RWPE1 (cell line): ENCODE data around the gene FAM186B.

Source experiments
- CTCF ChIA-PET: fragments of 350-600 bp; sonication (Branson Sonifier 250); formaldehyde crosslinking; extraction: SDS; loops from one replicate; lab custom pipeline; 2021; lab: Yijun Ruan, JAX
- POLR2A ChIA-PET: fragments of 400-600 bp; formaldehyde crosslinking; extraction: SDS; loops from one replicate; lab custom pipeline; 2020; ENCODE audit warnings: antibody characterized with exemption; ENCODE audit not compliant: low non-redundant PET; lab: Yijun Ruan, JAX
- DNase-seq: peaks from one replicate; pipeline ENCODE4 v3.0.0; 2012; ENCODE audit warnings: low spot score
- H3K27ac ChIP-seq: fragments of 450-650 bp; 2 replicates; pipeline ENCODE4 v1.5.1; 2017
- TF ChIP-seq, protein P1 (sequence below): fragments of 450-650 bp; conservative IDR thresholded peaks from 2 replicates; pipeline ENCODE4 v1.5.1; 2017; ENCODE audit warnings: low read depth, mild to moderate bottlenecking

Gene FAM186B

DNA sequence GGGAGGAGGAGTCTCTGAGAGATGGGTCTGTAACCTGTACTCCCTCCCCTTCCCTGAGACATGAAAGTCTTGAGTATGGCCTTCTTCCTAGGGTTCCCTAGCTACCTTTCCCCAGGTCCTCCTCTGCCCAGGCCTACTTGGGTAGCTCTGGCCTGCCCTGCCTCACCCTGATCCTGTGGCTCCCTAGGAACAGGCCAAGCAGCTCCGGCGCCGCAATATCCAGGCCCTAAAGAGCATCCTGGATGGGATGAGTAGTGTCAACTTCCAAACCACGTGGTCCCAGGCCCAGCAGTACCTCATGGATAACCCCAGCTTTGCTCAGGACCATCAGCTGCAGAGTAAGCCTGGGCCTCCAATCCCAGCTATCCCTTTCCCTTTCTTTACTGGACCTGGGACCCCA, 30.2 kb upstream of the FAM186B start:
- TF ChIP-seq, protein P1, sequence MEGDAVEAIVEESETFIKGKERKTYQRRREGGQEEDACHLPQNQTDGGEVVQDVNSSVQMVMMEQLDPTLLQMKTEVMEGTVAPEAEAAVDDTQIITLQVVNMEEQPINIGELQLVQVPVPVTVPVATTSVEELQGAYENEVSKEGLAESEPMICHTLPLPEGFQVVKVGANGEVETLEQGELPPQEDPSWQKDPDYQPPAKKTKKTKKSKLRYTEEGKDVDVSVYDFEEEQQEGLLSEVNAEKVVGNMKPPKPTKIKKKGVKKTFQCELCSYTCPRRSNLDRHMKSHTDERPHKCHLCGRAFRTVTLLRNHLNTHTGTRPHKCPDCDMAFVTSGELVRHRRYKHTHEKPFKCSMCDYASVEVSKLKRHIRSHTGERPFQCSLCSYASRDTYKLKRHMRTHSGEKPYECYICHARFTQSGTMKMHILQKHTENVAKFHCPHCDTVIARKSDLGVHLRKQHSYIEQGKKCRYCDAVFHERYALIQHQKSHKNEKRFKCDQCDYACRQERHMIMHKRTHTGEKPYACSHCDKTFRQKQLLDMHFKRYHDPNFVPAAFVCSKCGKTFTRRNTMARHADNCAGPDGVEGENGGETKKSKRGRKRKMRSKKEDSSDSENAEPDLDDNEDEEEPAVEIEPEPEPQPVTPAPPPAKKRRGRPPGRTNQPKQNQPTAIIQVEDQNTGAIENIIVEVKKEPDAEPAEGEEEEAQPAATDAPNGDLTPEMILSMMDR: no peak
- CTCF ChIA-PET: interaction anchor here (0.6 to 1.7 kb wide), 3 partner anchors 12 to 143 kb away, joined by 3 to 5 read pairs (median 3); partner anchors contain the start of gene PRPF40B
- POLR2A ChIA-PET: no interaction called here
- DNase-seq: no peak
- H3K27ac ChIP-seq: no peak overlapping the region

- POLR2A ChIA-PET: no interaction called here
- H3K27ac ChIP-seq: peak overlapping the region; percentile 2; the same call in 1 of the 2 replicates
- TF ChIP-seq, protein P1: no peak
- CTCF ChIA-PET: interaction anchor here (0.6 to 1.2 kb wide), 2 partner anchors 45 to 144 kb away, joined by 3 read pairs; no protein-coding TSS in a partner anchor
- no peak for DNase-seq
These were observed 29.6 kb upstream of the FAM186B start for GRCh38 chr12:49635036-49635435.

DNA sequence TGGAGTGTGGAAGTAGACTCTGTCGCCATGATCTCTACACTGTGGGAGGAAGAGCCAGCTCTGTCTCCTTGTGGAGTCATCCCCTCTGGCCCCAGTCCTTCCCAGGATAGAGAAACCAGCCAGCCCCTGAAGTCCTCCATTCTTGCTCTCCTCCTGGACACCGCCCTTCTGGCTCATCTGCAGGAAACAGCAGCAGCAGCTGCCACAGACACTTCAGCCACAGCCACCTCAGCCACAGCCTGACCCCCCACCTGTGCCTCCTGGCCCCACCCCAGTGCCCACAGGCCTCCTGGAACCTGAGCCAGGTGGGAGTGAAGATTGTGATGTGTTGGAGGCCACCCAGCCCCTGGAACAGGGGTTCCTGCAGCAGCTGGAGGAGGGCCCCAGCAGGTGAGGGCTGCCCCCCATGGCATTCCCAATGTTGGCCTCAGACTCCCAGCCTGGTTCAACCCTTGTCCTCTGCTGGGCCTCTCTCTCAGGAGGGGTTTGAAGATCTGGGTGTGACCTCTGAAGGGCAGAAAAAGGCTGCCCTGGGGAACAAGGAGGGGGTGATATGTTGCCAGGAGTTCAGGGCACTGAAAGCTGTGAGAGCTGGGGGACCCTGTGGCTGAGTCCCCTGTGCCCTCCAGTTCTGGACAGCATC, 28.4 kb upstream of the FAM186B start:
- CTCF ChIA-PET: interaction anchor here (0.6 kb wide), 1 partner anchor 26 kb away, joined by 7 read pairs; no protein-coding TSS in a partner anchor
- no peak for DNase-seq
- POLR2A ChIA-PET: no interaction called here
- TF ChIP-seq, protein P1: no peak
- peak overlapping the region; percentile 15; the same call in 1 of the 2 replicates for H3K27ac ChIP-seq

DNA sequence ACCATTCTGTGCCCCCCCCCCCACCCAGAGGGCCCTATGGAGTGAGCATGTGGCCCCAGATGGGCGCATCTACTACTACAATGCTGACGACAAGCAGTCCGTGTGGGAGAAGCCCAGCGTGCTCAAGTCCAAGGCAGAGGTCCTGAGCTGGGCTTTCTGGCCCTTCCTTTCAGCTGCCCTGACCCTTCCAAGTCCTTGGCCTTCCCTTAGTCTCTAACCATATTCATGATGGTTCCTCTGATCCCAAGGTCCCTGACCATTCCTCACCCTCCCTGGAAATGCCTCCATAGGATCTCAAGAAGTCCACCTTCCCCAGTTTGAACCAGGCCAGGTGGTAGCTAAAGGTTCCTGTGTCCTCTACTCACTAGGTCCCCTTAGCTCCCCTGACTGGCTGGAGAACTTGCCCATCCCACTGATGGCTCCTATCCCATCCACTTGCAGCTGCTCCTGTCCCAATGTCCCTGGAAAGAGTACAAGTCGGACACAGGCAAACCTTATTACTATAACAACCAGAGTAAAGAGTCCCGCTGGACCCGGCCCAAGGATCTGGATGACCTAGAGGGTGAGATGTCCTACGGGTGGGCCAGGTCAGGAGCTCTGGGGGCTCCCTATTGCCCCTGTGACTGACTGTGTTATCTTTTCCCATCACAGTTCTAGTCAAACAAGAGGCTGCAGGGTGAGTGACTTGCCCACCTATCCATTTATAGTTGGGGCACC, 27.7 kb upstream of the FAM186B start:
- ChIA-PET POLR2A (no interaction called here), CTCF (no interaction called here)
- no peak for DNase-seq
- TF ChIP-seq, protein P1: no peak
- peak overlapping the region; percentile 15; the same call in 1 of the 2 replicates for H3K27ac ChIP-seq

DNA sequence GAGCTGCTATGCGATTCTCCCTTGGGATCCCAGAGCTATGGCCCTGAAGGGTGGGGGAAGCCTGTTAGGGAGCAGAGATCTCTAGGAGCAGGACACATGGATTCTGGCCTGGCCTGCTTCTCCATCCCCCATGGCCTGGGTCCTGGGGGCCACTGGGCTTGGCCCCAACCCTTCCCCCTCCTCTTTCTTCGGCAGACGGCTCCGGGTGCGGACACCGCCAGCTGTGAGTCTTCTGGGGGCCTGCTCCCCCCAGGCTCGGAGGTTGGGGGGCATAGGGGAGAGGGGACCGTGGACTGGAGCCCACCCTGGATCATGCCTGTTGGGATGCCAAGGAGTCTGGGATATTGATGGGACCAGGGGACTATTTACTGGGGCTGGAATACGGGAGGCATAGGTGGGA, 27.0 kb upstream of the FAM186B start:
- TF ChIP-seq, protein P1: no peak
- ChIA-PET POLR2A (no interaction called here), CTCF (no interaction called here)
- no peak for DNase-seq
- H3K27ac ChIP-seq: no peak overlapping the region

DNA sequence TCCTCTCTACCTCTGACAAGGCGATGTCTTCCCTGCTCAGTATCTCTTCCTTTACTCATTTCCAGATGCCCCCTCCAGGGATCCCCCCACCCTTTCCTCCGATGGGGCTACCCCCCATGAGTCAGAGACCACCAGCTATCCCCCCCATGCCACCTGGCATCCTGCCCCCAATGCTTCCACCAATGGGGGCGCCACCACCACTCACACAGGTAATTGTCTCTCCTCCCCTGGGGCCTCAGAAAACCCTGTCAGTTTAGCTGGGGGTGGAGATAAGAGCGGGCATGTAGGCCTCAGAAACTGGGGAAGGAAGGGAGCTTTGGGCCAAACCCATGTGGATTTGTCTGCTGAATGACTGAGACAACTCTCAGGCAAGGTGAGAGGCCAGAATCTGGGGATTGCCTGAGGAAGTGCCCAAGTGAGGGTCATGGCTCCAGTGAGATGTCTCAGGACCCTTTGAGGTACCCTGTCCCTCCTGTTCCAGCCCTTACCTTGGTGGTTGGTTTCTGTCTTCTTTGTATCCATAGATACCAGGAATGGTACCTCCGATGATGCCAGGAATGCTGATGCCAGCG, 26.0 kb upstream of the FAM186B start:
- H3K27ac ChIP-seq: no peak overlapping the region
- TF ChIP-seq, protein P1: no peak
- ChIA-PET POLR2A (no interaction called here), CTCF (no interaction called here)
- DNase-seq: no peak
